ENCODE data around the gene EXT2.

Gene EXT2

GRCh38 chr11:44243086-44243485 lies 147.6 kb downstream of the EXT2 start:
- no peak for DNase-seq (ENCODE audit: low read depth in 2 of 2)

- no peak for DNase-seq (ENCODE audit: low read depth in 2 of 2)
Measured at GRCh38 chr11:44243595-44244343, 148.3 kb downstream of the EXT2 start.

GRCh38 chr11:44244639-44245310 lies 149.3 kb downstream of the EXT2 start:
- DNase-seq (ENCODE audit: low read depth in 2 of 2) = no peak

GRCh38 chr11:44246726-44247125 lies 151.2 kb downstream of the EXT2 start:
- no peak for DNase-seq (ENCODE audit: low read depth in 2 of 2)

GRCh38 chr11:44247508-44247907 lies 152.0 kb downstream of the EXT2 start:
- no peak for DNase-seq (ENCODE audit: low read depth in 2 of 2)

GRCh38 chr11:44248109-44248508 lies 152.6 kb downstream of the EXT2 start:
- DNase-seq (ENCODE audit: low read depth in 2 of 2) = no peak

- no peak for DNase-seq (ENCODE audit: low read depth in 2 of 2)
Measured at GRCh38 chr11:44250421-44250820, 154.9 kb downstream of the EXT2 start.

- DNase-seq (ENCODE audit: low read depth in 2 of 2) = no peak
Measured at GRCh38 chr11:44252999-44253602, 157.6 kb downstream of the EXT2 start.

GRCh38 chr11:44255406-44256071 lies 160.1 kb downstream of the EXT2 start:
- DNase-seq (ENCODE audit: low read depth in 2 of 2) = no peak

- no peak for DNase-seq (ENCODE audit: low read depth in 2 of 2)
Measured at GRCh38 chr11:44256673-44257291, 161.3 kb downstream of the EXT2 start.

- DNase-seq (ENCODE audit: low read depth in 2 of 2) = no peak
Measured at GRCh38 chr11:44257338-44258189, 162.1 kb downstream of the EXT2 start.

- no peak for DNase-seq (ENCODE audit: low read depth in 2 of 2)
Measured at GRCh38 chr11:44258190-44258489, 162.7 kb downstream of the EXT2 start.

- no peak for DNase-seq (ENCODE audit: low read depth in 2 of 2)
Measured at GRCh38 chr11:44258839-44259420, 163.5 kb downstream of the EXT2 start.

- no peak for DNase-seq (ENCODE audit: low read depth in 2 of 2)
Measured at GRCh38 chr11:44260081-44260480, 164.6 kb downstream of the EXT2 start.

GRCh38 chr11:44261800-44262591 lies 166.5 kb downstream of the EXT2 start:
- DNase-seq (ENCODE audit: low read depth in 2 of 2) = no peak

GRCh38 chr11:44263738-44264437 lies 168.4 kb downstream of the EXT2 start:
- DNase-seq (ENCODE audit: low read depth in 2 of 2) = no peak

- DNase-seq (ENCODE audit: low read depth in 2 of 2) = no peak
Measured at GRCh38 chr11:44264438-44264749, 168.9 kb downstream of the EXT2 start.

GRCh38 chr11:44264761-44265160 lies 169.3 kb downstream of the EXT2 start:
- no peak for DNase-seq (ENCODE audit: low read depth in 2 of 2)

- DNase-seq (ENCODE audit: low read depth in 2 of 2) = no peak
Measured at GRCh38 chr11:44266056-44266780, 170.7 kb downstream of the EXT2 start.
